DND-41 (cell line): ENCODE measurements around the gene GSE1.

Experiments
- ATAC-seq: fragments of 200-7000 bp; cut with Tn5 transposase; 3 replicates; pipeline ENCODE4 v1.9.1; 2021; ENCODE audit warnings: low read depth; ENCODE audit not compliant: insufficient read depth
- DNase-seq: peaks from one replicate; pipeline ENCODE4 v3.0.0-alpha.2; 2020
- H2AFZ ChIP-seq: 2 replicates; pipeline ENCODE4 v1.6.0; 2012; ENCODE audit warnings: low read depth, low read length
- H3K27ac ChIP-seq: 2 replicates; pipeline ENCODE4 v1.5.1; 2012; ENCODE audit warnings: low read length, inconsistent platforms
- H3K27me3 ChIP-seq: fragments of 200-600 bp; sonication (generic); 2 replicates; pipeline ENCODE4 v1.6.0; 2012; ENCODE audit warnings: low read length, mild to moderate bottlenecking, inconsistent platforms; ENCODE audit not compliant: insufficient read depth, poor library complexity
- H3K36me3 ChIP-seq: 2 replicates; pipeline ENCODE4 v1.5.1; 2012; ENCODE audit warnings: low read length, inconsistent platforms; ENCODE audit not compliant: insufficient read depth
- H3K4me1 ChIP-seq: 2 replicates; pipeline ENCODE4 v1.5.1; 2012; ENCODE audit warnings: mild to moderate bottlenecking, low read length; ENCODE audit not compliant: insufficient read depth
- H3K4me2 ChIP-seq: 2 replicates; pipeline ENCODE4 v1.6.0; 2012; ENCODE audit warnings: mild to moderate bottlenecking, moderate library complexity, low read length, inconsistent platforms; ENCODE audit not compliant: insufficient read depth
- H3K4me3 ChIP-seq, 2 experiments: fragments of 200-600 bp in 1 of 2; shearing (Covaris generic) in 1 of 2; 2 replicates each; pipeline ENCODE4 v1.5.1; 2012 to 2016; ENCODE audit warnings: inconsistent platforms in 2 of 2, low read length in 2 of 2, mild to moderate bottlenecking in 2 of 2, low read depth in 1 of 2, moderate library complexity in 1 of 2
- H3K79me2 ChIP-seq: 2 replicates; pipeline ENCODE4 v1.6.0; 2012; ENCODE audit warnings: low read length, inconsistent platforms; ENCODE audit not compliant: insufficient read depth
- H3K9ac ChIP-seq: 2 replicates; pipeline ENCODE4 v1.6.0; 2012; ENCODE audit warnings: low read depth, mild to moderate bottlenecking, inconsistent platforms, low read length, moderate library complexity
- H3K9me3 ChIP-seq: 2 replicates; pipeline ENCODE4 v1.5.1; 2012; ENCODE audit warnings: low read length, moderate library complexity, mild to moderate bottlenecking, inconsistent platforms; ENCODE audit not compliant: insufficient read depth, severe bottlenecking
- H4K20me1 ChIP-seq: 2 replicates; pipeline ENCODE4 v1.6.0; 2012; ENCODE audit warnings: low read length; ENCODE audit not compliant: insufficient read depth
- CTCF ChIP-seq: IDR thresholded peaks from 2 replicates; pipeline ENCODE4 v1.5.1; 2012; ENCODE audit warnings: borderline replicate concordance, low read length, moderate library complexity, mild to moderate bottlenecking; ENCODE audit not compliant: poor library complexity, severe bottlenecking; ENCODE audit errors: extremely low read depth
- EZH2 ChIP-seq: IDR thresholded peaks from 3 replicates; pipeline ENCODE4 v1.6.1; 2012; ENCODE audit warnings: borderline replicate concordance, low read depth, mild to moderate bottlenecking, moderate library complexity, low read length, inconsistent platforms; ENCODE audit not compliant: severe bottlenecking

GSE1 gene

GRCh38 chr16:85587762-85588556 is 25.2 kb upstream of the GSE1 start:
- Histone ChIP-seq H3K9ac (no peak overlapping the region), H3K4me1 (no peaks in the 10 kb centered on the region), H3K4me3 (no peak overlapping the region), H3K4me2 (no peak overlapping the region), H3K79me2 (peaks cover 98% of the 10 kb centered on the region), H2AFZ (no peak overlapping the region), H3K27me3 (no peaks in the 10 kb centered on the region), H3K9me3 (no peaks in the 10 kb centered on the region), H3K36me3 (peaks cover 34% of the 10 kb centered on the region), H3K27ac (no peak overlapping the region), H4K20me1 (peaks cover 95% of the 10 kb centered on the region)
- DNase-seq: no peak
- no peak for ATAC-seq
- TF ChIP-seq EZH2: no peak
- TF ChIP-seq CTCF: no peak

GRCh38 chr16:85588562-85589503 is 24.3 kb upstream of the GSE1 start:
- H3K9me3 ChIP-seq: no peaks in the 10 kb centered on the region
- H3K27me3 ChIP-seq: no peaks in the 10 kb centered on the region
- H2AFZ ChIP-seq: no peak overlapping the region
- TF ChIP-seq EZH2 (no peak), CTCF (no peak)
- no peak overlapping the region for H3K4me2 ChIP-seq
- no peak overlapping the region for H3K27ac ChIP-seq
- no peak for DNase-seq
- peaks cover 92% of the 10 kb centered on the region for H4K20me1 ChIP-seq
- H3K9ac ChIP-seq: no peak overlapping the region
- H3K4me3 ChIP-seq: no peak overlapping the region
- H3K79me2 ChIP-seq: peaks cover 96% of the 10 kb centered on the region
- ATAC-seq: no peak
- no peaks in the 10 kb centered on the region for H3K4me1 ChIP-seq
- peaks cover 29% of the 10 kb centered on the region for H3K36me3 ChIP-seq

DNA sequence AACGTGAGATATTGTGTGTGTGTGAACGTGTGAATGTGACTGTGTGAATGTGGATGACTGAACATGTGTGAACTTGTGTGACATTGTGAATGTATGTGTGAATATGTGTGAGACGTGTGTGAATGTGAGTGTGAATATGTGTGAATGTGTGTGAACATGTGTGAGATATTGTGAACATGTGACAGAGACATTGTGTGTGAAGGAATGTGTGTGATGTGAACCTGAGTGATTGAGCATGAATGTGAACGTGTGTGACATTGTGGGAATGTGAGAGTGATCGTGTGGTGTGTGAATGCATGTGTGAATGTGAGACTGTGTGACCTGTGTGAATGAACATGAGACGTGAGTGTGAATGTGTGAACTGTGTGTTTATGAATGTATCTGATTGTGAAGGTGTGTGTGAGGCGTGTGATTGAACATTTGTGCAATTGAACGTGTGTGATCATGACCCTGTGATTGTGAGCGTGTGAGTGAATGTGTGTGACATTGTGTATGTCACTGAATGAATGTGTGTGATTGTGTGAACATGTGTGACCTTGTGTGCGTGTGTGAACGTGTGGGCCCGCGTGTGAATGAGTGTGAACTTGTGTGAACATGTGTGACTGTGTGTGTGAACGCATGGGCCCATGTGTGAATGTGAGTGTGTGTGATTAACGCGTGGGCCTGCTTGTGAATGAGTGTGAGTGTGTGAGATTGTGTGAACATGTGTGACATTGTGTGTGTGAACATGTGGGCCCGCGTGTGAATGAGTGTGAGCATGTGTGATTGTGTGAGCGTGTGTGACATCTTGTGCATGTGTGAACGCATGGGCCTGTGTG is 23.2 kb upstream of the GSE1 start:
- DNase-seq (no peak), ATAC-seq (no peak)
- H3K36me3 ChIP-seq: peaks cover 27% of the 10 kb centered on the region
- H3K79me2 ChIP-seq: peaks cover 92% of the 10 kb centered on the region
- H3K4me3 ChIP-seq: no peak overlapping the region
- peaks cover 90% of the 10 kb centered on the region for H4K20me1 ChIP-seq
- no peak overlapping the region for H3K4me2 ChIP-seq
- TF ChIP-seq CTCF (no peak), EZH2 (no peak)
- H3K27me3 ChIP-seq: no peaks in the 10 kb centered on the region
- H3K9me3 ChIP-seq: no peaks in the 10 kb centered on the region
- no peaks in the 10 kb centered on the region for H3K4me1 ChIP-seq
- H3K27ac ChIP-seq: no peak overlapping the region
- H2AFZ ChIP-seq: no peak overlapping the region
- no peak overlapping the region for H3K9ac ChIP-seq
